ENCODE results near the gene ESRRA.
"Not testable (repeated sequence)": the region's sequence is repeated elsewhere in the genome, so short reads cannot be mapped to it uniquely, and the experiment has no call there.

ESRRA gene

GRCh38 chr11:64292460-64293254, 12.7 kb upstream of the ESRRA start:
- no peak for DNase-seq (ENCODE audit: low read depth)

- peak; percentile 38 for DNase-seq (ENCODE audit: low read depth)
Measured at GRCh38 chr11:64294774-64295173, 10.6 kb upstream of the ESRRA start.

GRCh38 chr11:64295760-64296159, 9.6 kb upstream of the ESRRA start:
- no peak for DNase-seq (ENCODE audit: low read depth)

GRCh38 chr11:64296236-64296635, 9.1 kb upstream of the ESRRA start:
- DNase-seq (ENCODE audit: low read depth), result no peak

GRCh38 chr11:64296830-64297698, 8.3 kb upstream of the ESRRA start:
- no peak for DNase-seq (ENCODE audit: low read depth)

- no peak for DNase-seq (ENCODE audit: low read depth)
Measured at GRCh38 chr11:64297699-64298358, 7.5 kb upstream of the ESRRA start.

- DNase-seq (ENCODE audit: low read depth), result no peak
Measured at GRCh38 chr11:64298966-64299846, 6.1 kb upstream of the ESRRA start.

GRCh38 chr11:64299847-64300648, 5.3 kb upstream of the ESRRA start, which contains the start of gene CATSPERZ:
TSS of gene CATSPERZ (plus strand) at chr11:64300358. CDS start at chr11:64300411, 53 bp downstream.
- DNase-seq (ENCODE audit: low read depth), result no peak

GRCh38 chr11:64303109-64304031, 2.0 kb upstream of the ESRRA start:
- no peak for DNase-seq (ENCODE audit: low read depth)

- no peak for DNase-seq (ENCODE audit: low read depth)
Measured at GRCh38 chr11:64304032-64304315, 1.4 kb upstream of the ESRRA start.

GRCh38 chr11:64304316-64305072, 830 bp upstream of the ESRRA start:
- peak; percentile 86 for DNase-seq (ENCODE audit: low read depth)

GRCh38 chr11:64305691-64306562, 603 bp downstream of the ESRRA start:
- no peak for DNase-seq (ENCODE audit: low read depth)

- DNase-seq (ENCODE audit: low read depth), result no peak
Measured at GRCh38 chr11:64306563-64306875, 1.2 kb downstream of the ESRRA start.

- DNase-seq (ENCODE audit: low read depth), result no peak
Measured at GRCh38 chr11:64306876-64307622, 1.7 kb downstream of the ESRRA start.

GRCh38 chr11:64307795-64308194, 2.5 kb downstream of the ESRRA start:
- DNase-seq (ENCODE audit: low read depth), result not testable (repeated sequence)

- DNase-seq (ENCODE audit: low read depth), result no peak
Measured at GRCh38 chr11:64312947-64313346, 7.6 kb downstream of the ESRRA start.

- DNase-seq (ENCODE audit: low read depth), result no peak
Measured at GRCh38 chr11:64313491-64314145, 8.3 kb downstream of the ESRRA start.

Measured in iris pigment epithelial cell (primary cell).